Gastroesophageal sphincter (tissue), 3 donors: ENCODE measurements around the gene NPIPB6.

Source experiments
- CTCF ChIP-seq, 4 experiments: fragments of 200-600 bp in 2 of 4; fragments of 450-650 bp in 2 of 4; sonication (generic) in 1 of 4; IDR thresholded peaks; one replicate each; pipeline ENCODE4 v1.5.1; 2017 to 2019; ENCODE audit warnings: antibody characterized with exemption in 4 of 4, mild to moderate bottlenecking in 2 of 4, moderate library complexity in 2 of 4
- EP300 ChIP-seq: sonication (generic); formaldehyde crosslinking; IDR thresholded peaks from one replicate; pipeline ENCODE4 v1.6.1; 2017; ENCODE audit warnings: antibody characterized with exemption, mild to moderate bottlenecking
- POLR2AphosphoS5 ChIP-seq: sonication (generic); formaldehyde crosslinking; IDR thresholded peaks from one replicate; pipeline ENCODE4 v1.6.1; 2017; ENCODE audit warnings: antibody characterized with exemption

- TF ChIP-seq POLR2AphosphoS5 (no peak), CTCF (IDR thresholded peaks at IDR 0.05) (no peak), EP300 (no peak)
These were observed 68.0 kb downstream of the NPIPB6 start for GRCh38 chr16:28295276-28295675.
